ENCODE measurements around the gene IL1A.

DNA sequence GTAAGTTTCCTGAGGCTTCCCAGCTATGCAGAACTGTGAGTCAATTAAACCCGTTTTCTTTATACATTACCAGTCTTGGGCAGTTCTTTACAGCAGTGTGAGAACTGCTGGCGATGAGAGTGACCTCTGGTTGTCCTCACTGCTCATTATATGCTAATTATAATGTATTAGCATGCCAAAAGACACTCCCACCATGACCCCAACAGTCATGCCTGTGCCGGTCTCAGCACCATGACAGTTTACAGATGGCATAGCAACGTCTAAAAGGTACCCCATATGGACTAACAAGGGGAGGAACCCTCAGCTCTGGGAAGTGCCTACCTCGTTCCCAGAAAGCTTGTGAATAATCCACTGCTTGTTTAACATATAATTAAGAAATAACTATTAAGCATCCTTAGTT lies 8.1 kb upstream of the IL1A start:
- TF ChIP-seq, protein P1, sequence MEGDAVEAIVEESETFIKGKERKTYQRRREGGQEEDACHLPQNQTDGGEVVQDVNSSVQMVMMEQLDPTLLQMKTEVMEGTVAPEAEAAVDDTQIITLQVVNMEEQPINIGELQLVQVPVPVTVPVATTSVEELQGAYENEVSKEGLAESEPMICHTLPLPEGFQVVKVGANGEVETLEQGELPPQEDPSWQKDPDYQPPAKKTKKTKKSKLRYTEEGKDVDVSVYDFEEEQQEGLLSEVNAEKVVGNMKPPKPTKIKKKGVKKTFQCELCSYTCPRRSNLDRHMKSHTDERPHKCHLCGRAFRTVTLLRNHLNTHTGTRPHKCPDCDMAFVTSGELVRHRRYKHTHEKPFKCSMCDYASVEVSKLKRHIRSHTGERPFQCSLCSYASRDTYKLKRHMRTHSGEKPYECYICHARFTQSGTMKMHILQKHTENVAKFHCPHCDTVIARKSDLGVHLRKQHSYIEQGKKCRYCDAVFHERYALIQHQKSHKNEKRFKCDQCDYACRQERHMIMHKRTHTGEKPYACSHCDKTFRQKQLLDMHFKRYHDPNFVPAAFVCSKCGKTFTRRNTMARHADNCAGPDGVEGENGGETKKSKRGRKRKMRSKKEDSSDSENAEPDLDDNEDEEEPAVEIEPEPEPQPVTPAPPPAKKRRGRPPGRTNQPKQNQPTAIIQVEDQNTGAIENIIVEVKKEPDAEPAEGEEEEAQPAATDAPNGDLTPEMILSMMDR (IDR thresholded peaks at IDR 0.05; ENCODE audit: poor library complexity), result no peak
- no peak for TF ChIP-seq EZH2phosphoT487 (IDR thresholded peaks at IDR 0.05; ENCODE audit: low read depth, severe bottlenecking, unreplicated experiment)
